Naive thymus-derived CD8-positive, alpha-beta T cell (primary cell): ENCODE measurements around the gene AMOTL1. TPM values are rescaled to one million over a fixed set of nuclear protein-coding genes. Genes with fewer than 3 reads are reported as not detected.

ENCODE experiments used
- ATAC-seq, 2 donors: fragments of 150-1000 bp; cut with Tn5 transposase in 1 of 2; sonication (Bioruptor Pico), chemical (Tn5 transposase) in 1 of 2; 1 replicate in 1 of 2; 2 replicates in 1 of 2; pipeline ENCODE4 v1.10.0; 2021; ENCODE audit warnings: mild to moderate bottlenecking in 2 of 2, moderate library complexity in 2 of 2
- POLR2A ChIA-PET: fragments of 350-600 bp; sonication (Branson Sonifier 250); formaldehyde crosslinking; loops from one replicate; lab custom pipeline; 2021; ENCODE audit warnings: antibody characterized with exemption; lab: Charles Lee
- DNase-seq, 10 donors: peaks; one replicate each; pipeline versions ENCODE4 v3.0.0 to v3.0.0-alpha.2; 2020 to 2022
- H3K27ac Mint-ChIP-seq, 10 donors: one replicate each; pipeline ENCODE4 v1.8.0; 2020 to 2022; ENCODE audit warnings: mild to moderate bottlenecking in 10 of 10, mixed read lengths in 10 of 10, moderate library complexity in 4 of 10, inconsistent platforms in 1 of 10
- H3K27me3 Mint-ChIP-seq, 5 donors: one replicate each; pipeline ENCODE4 v1.8.0; 2021 to 2022; ENCODE audit warnings: mixed read lengths in 5 of 5
- H3K36me3 Mint-ChIP-seq, 3 donors: one replicate each; pipeline ENCODE4 v1.8.0; 2020 to 2022; ENCODE audit warnings: mixed read lengths in 3 of 3, mild to moderate bottlenecking in 2 of 3, inconsistent platforms in 1 of 3
- H3K4me1 Mint-ChIP-seq, 4 donors: one replicate each; pipeline ENCODE4 v1.8.0; 2021 to 2022; ENCODE audit warnings: mixed read lengths in 4 of 4
- H3K4me3 Mint-ChIP-seq, 10 donors: one replicate each; pipeline ENCODE4 v1.8.0; 2020 to 2022; ENCODE audit warnings: mild to moderate bottlenecking in 10 of 10, mixed read lengths in 10 of 10, moderate library complexity in 6 of 10, inconsistent platforms in 1 of 10
- H3K9me3 Mint-ChIP-seq, 9 donors: one replicate each; pipeline ENCODE4 v1.8.0; 2020 to 2022; ENCODE audit warnings: mixed read lengths in 9 of 9, mild to moderate bottlenecking in 3 of 9, inconsistent platforms in 1 of 9, moderate library complexity in 1 of 9
- polyA plus RNA-seq, 3 donors: library from polyadenylated mRNA; unstranded; fragments of 300-500 nt; fragmentation: Illumina TruSeq; gene quantifications; one replicate each; pipeline ENCODE4 v1.2.3, GENCODE V29; 2021
- total RNA-seq, 8 experiments: library from RNA in 2 of 8; stranded (reverse) in 2 of 8; gene quantifications; one replicate each; pipeline ENCODE4 v1.2.3 and lab custom pipeline; 2021 to 2026

The AMOTL1 gene
- total and polyA plus RNA-seq, 5 experiments from 2014 or later = 0.03 to 0.10 (median 0.08) TPM; not detected in 1

DNA sequence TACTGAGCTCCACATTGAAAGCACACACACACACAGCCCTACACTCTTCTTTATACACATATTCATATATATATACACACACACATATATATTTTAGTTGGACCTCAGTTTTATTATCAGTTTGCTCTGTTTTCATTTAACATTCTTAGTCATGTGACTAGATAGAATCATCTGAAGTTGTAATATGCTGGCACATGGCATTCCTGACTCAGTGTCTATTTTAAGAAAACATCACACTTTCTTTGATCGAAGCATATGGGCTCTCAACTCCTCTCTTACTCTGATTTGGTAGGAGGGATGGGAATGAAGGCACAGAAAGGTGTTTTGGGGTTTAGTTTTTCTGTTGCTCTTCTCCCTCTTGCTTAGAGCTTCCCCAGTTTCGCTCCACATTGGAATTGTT is 24.8 kb downstream of the AMOTL1 start:
- no peak overlapping the region for H3K4me3 Mint-ChIP-seq
- H3K27me3 Mint-ChIP-seq = peaks cover 0 to 15% (median 5%) of the 10 kb centered on the region in 5 donors
- DNase-seq (no peak), ATAC-seq (no peak)
- H3K9me3 Mint-ChIP-seq = no peaks in the 10 kb centered on the region
- H3K36me3 Mint-ChIP-seq = no peaks in the 10 kb centered on the region
- POLR2A ChIA-PET = no interaction called here
- H3K27ac Mint-ChIP-seq = peak overlapping the region in 1 of 10 donors; percentile 20
- H3K4me1 Mint-ChIP-seq = no peaks in the 10 kb centered on the region

DNA sequence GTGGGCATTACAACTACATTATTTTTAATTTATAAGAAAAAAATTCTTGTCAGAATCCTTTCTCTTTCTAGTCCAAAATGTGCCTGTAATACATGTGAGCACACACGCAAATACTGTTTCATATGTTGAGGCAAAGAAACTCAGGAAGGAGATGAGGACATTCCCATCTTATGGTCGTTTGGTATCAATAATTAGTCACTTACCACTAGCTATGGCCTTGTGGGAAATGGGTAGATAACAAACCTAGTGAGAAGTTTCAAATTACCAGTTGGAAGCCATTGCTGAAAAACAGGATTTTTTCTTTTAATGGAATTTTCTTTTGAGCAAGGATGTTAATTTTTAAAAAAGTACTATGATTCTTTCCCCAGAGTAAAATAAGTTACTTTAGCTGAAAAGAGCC is 25.7 kb downstream of the AMOTL1 start:
- no peaks in the 10 kb centered on the region for H3K4me1 Mint-ChIP-seq
- POLR2A ChIA-PET = no interaction called here
- no peak overlapping the region for H3K4me3 Mint-ChIP-seq

DNA sequence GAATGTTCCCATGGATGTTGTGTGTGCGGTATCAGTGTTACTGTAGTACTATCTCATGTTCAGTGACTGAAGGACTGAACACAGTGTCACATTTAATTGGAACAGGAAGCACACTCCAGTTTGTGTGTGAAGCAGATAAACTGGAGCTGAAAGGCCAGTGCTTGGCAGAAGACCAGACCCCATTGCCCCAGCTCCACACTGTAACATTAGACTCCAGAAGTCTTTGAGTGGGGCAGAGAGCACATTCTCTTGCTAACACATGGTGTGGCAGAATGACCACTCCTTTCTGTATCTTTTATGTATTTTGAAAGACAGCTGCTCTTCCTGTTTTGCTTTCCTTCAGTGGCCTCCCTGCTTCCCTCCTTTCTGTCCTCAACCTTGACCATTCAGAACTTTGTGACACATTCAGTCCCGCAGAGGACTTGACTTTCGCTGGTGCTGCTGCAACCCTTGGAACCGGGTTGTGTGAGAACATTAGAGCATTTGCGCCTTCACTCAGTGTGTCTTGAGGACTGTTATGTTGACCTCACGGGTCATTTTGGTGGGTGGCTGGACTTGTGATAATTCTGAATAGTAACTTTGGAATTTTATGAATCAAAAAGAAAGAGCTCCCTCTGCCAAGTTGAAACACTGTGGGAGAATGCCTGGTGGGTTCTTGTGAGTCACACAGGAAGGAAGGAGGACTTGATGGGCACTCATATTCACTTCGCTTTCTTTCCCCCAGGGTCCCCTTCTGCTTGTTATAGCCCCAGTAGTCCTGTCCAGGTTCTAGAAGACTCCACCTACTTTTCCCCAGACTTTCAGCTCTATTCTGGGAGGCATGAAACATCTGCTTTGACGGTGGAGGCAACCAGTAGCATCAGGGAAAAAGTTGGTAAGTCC is 26.4 kb downstream of the AMOTL1 start:
- no peaks in the 10 kb centered on the region for H3K9me3 Mint-ChIP-seq
- DNase-seq (no peak), ATAC-seq (no peak)
- H3K27ac Mint-ChIP-seq = no peak overlapping the region
- H3K4me1 Mint-ChIP-seq = no peaks in the 10 kb centered on the region
- POLR2A ChIA-PET = no interaction called here
- H3K36me3 Mint-ChIP-seq = no peaks in the 10 kb centered on the region
- no peak overlapping the region for H3K4me3 Mint-ChIP-seq
- H3K27me3 Mint-ChIP-seq = peaks cover 0 to 14% (median 5%) of the 10 kb centered on the region in 5 donors

More for the DNA sequence above, 25.7 kb downstream of the AMOTL1 start:
- ATAC-seq (no peak), DNase-seq (no peak)
- H3K36me3 Mint-ChIP-seq = no peaks in the 10 kb centered on the region
- H3K27me3 Mint-ChIP-seq = peaks cover 0 to 12% (median 5%) of the 10 kb centered on the region in 5 donors
- no peaks in the 10 kb centered on the region for H3K9me3 Mint-ChIP-seq
- no peak overlapping the region for H3K27ac Mint-ChIP-seq

DNA sequence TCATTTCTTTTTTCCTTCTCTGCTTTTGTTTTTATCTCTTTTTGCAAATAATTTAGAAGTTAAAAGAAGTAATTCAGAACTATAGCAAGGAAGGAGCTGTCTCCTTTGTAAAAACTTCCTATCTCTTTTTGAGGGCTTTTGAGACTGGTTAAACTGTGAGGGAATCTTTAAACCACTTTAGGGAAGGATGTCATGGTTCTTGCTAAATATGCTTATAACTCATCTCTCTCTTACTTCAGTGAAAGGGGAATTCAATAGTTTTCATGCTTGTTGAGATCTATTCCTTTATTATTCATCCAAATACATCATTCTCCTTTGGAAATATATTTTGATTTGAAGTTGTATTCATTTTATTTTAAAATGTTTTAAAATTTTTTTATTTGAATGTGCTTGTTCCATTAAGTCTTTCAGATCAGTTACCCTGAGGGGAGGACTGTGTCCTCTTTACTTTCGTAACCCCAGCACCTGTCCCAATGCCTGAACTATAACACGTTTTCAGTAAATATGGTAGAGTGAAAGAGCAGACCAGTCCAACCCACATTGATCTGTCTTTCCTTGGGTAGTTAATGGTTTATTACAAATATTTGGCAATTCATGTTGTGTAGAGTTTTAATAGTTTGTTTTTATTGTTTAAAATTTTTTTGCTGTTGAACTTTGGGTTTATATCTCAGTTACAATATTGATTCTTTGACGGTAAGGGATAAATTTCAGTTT is 27.5 kb downstream of the AMOTL1 start:
- H3K9me3 Mint-ChIP-seq = no peaks in the 10 kb centered on the region
- H3K4me3 Mint-ChIP-seq = no peak overlapping the region
- H3K27me3 Mint-ChIP-seq = peaks cover 0 to 14% (median 2%) of the 10 kb centered on the region in 5 donors
- no peaks in the 10 kb centered on the region for H3K36me3 Mint-ChIP-seq
- POLR2A ChIA-PET = no interaction called here
- no peaks in the 10 kb centered on the region for H3K4me1 Mint-ChIP-seq
- ATAC-seq (no peak), DNase-seq (no peak)
- no peak overlapping the region for H3K27ac Mint-ChIP-seq

DNA sequence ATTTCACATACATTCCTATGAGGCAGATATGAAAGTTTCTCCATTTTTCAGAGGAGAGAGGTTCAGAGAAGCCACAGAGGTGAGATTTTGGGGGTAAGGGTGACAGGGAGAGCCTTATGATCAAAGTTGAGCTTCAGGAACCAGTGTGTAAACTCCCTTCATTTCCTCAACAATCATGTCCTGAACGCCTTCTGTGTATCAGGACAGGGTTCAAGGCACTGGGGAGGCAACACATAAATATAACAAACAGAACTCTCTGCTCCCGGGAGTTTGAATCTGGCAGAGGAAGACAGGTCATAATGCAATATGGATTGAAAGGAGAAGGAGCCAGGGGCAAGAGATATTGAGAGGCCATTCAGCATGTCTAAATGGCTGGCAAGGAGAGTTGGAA is 28.0 kb downstream of the AMOTL1 start:
- H3K9me3 Mint-ChIP-seq = no peaks in the 10 kb centered on the region
- ATAC-seq (no peak), DNase-seq (no peak)
- peaks cover 0 to 14% (median 4%) of the 10 kb centered on the region in 5 donors for H3K27me3 Mint-ChIP-seq
- H3K4me1 Mint-ChIP-seq = no peaks in the 10 kb centered on the region
- H3K27ac Mint-ChIP-seq = no peak overlapping the region
- no peaks in the 10 kb centered on the region for H3K36me3 Mint-ChIP-seq
- POLR2A ChIA-PET = no interaction called here
- no peak overlapping the region for H3K4me3 Mint-ChIP-seq

DNA sequence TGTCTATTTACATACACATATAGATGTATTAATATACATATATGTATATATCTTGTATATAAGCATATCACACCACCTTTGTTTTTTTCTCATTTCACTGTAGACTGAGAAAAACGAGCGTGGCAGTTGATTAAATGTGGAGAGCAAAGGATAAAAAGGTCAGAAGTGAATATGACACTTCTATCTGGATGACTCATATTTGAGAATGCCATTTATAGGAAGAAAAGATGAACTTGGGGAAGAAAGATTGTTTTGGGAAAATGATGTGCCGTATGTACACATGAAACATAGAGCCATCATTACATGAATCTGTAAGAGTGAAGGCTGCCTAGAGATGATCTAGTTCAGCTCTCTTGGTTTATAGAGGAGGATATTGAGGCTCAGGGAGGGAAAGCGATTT is 28.7 kb downstream of the AMOTL1 start:
- Mint-ChIP-seq H3K27me3 (peaks cover 0 to 8% (median 4%) of the 10 kb centered on the region in 5 donors), H3K27ac (no peak overlapping the region), H3K4me3 (no peak overlapping the region), H3K9me3 (no peaks in the 10 kb centered on the region), H3K36me3 (no peaks in the 10 kb centered on the region), H3K4me1 (no peaks in the 10 kb centered on the region)
- ATAC-seq (no peak), DNase-seq (no peak)
- POLR2A ChIA-PET = no interaction called here

DNA sequence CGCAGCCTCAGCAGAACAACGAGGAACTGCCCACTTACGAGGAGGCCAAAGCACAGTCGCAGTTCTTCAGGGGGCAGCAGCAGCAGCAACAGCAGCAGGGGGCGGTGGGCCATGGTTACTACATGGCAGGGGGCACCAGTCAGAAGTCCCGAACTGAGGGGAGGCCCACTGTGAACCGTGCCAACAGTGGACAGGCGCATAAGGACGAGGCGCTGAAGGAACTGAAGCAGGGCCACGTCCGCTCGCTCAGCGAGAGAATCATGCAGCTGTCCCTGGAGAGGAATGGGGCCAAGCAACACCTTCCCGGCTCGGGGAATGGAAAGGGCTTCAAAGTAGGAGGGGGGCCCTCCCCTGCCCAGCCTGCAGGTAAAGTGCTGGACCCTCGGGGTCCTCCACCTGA is 31.6 kb downstream of the AMOTL1 start:
- POLR2A ChIA-PET = no interaction called here
- no peak for ATAC-seq
- no peak overlapping the region for H3K4me3 Mint-ChIP-seq
- no peaks in the 10 kb centered on the region for H3K4me1 Mint-ChIP-seq
- no peak for DNase-seq
- H3K27me3 Mint-ChIP-seq = peaks cover 0 to 7% (median 0%) of the 10 kb centered on the region in 5 donors
- no peak overlapping the region for H3K27ac Mint-ChIP-seq
- no peaks in the 10 kb centered on the region for H3K9me3 Mint-ChIP-seq
- no peaks in the 10 kb centered on the region for H3K36me3 Mint-ChIP-seq

DNA sequence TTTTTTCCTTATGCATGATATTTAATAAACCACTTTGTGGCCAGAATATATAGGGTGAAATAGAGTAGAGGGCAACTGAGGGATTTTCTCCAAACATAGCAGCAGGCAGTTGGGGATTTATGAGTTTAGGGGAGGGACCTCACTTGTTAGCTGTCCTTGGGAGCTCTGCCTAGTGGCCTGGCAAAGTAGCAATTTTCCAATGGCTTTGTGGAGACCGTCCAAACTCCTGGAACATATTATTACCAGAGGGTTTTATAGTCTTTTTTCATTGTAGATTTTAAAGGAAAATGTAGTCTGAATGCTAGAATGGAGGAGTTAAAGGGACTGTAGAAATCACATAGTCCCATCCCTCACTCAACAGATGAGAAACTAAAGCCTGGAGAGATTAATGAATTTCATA is 32.3 kb downstream of the AMOTL1 start:
- Mint-ChIP-seq H3K4me3 (no peak overlapping the region), H3K27me3 (peaks cover 0 to 7% (median 0%) of the 10 kb centered on the region in 5 donors), H3K27ac (no peak overlapping the region), H3K36me3 (no peaks in the 10 kb centered on the region), H3K4me1 (no peaks in the 10 kb centered on the region), H3K9me3 (no peaks in the 10 kb centered on the region)
- DNase-seq (no peak), ATAC-seq (no peak)
- POLR2A ChIA-PET = no interaction called here

DNA sequence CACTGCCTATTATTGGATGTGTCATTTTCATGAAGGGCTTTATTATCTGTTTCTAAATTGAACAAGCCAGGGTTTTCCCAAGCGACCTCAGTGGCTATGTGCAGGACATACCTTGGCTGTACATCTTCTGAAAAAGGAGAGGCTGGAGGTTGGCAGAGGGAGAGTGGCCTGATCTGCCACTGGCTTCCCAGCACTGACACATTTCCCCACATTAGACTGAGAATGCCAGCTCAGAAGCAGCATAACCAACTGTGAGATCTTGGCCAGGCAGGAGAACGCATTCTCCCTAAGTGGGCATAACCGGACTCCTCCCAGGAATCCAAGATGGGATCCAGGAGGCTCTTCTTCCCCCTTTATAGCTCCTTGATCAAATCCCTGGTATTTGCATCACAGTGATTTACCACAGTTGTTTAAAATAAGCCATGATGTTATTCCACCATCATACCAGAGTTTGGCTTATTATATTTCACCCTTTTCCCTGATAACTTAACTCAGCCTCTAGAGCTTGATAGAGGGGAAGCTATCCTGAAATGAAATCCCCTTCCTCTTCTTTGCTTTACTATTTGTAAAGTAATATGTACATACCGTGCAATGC is 33.8 kb downstream of the AMOTL1 start:
- H3K36me3 Mint-ChIP-seq = no peaks in the 10 kb centered on the region
- DNase-seq (no peak), ATAC-seq (no peak)
- H3K27me3 Mint-ChIP-seq = peaks cover 0 to 7% (median 0%) of the 10 kb centered on the region in 5 donors
- H3K4me1 Mint-ChIP-seq = no peaks in the 10 kb centered on the region
- no peaks in the 10 kb centered on the region for H3K9me3 Mint-ChIP-seq
- H3K4me3 Mint-ChIP-seq = no peak overlapping the region
- H3K27ac Mint-ChIP-seq = peak overlapping the region in 1 of 10 donors; percentile 77
- POLR2A ChIA-PET = no interaction called here

DNA sequence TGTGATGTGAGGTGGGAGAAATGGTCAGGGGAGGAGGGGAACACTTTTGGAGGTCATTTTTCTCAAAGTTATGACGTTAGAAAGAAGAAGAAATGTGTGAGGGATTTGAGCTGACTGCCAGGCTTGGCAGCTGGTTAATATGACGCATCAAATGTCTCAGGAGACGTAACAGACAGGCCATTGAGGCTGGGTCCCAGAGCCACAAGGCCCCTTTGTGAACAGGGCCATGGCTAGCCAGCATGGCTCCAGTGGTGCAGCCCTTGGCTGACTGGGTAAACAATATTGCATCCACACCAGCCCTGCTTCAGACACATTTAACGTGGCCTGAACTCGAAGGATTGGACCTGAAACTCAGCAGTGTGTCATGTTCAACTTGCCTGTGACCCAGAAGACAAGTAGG is 34.3 kb downstream of the AMOTL1 start:
- ATAC-seq (no peak), DNase-seq (no peak)
- H3K4me1 Mint-ChIP-seq = no peaks in the 10 kb centered on the region
- no peaks in the 10 kb centered on the region for H3K9me3 Mint-ChIP-seq
- peaks cover 0 to 7% (median 0%) of the 10 kb centered on the region in 5 donors for H3K27me3 Mint-ChIP-seq
- H3K27ac Mint-ChIP-seq = peak overlapping the region in 1 of 10 donors; percentile 77
- H3K36me3 Mint-ChIP-seq = no peaks in the 10 kb centered on the region
- POLR2A ChIA-PET = no interaction called here
- H3K4me3 Mint-ChIP-seq = no peak overlapping the region

DNA sequence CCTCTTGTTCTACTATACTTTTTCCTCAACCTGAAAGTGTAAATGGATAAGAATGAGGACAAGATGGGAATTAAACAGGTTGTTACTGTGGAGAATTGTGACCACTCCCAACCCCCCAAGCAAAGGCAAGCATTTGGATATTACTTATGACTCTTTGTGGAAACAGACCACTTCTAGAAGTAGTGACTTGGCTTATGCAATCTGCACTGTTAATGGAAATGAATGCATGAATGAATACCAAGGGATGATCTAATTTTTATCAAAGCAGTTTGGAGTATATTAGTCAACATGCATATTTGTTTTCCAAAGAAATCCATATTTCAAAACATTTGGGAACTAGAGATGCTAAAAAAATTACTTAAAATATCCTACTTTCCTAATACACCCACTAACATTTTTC is 35.3 kb downstream of the AMOTL1 start:
- Mint-ChIP-seq H3K27ac (no peak overlapping the region), H3K27me3 (peaks cover 0 to 7% (median 0%) of the 10 kb centered on the region in 5 donors), H3K9me3 (no peaks in the 10 kb centered on the region), H3K4me1 (no peaks in the 10 kb centered on the region), H3K4me3 (no peak overlapping the region), H3K36me3 (no peaks in the 10 kb centered on the region)
- POLR2A ChIA-PET = no interaction called here
- DNase-seq (no peak), ATAC-seq (no peak)

DNA sequence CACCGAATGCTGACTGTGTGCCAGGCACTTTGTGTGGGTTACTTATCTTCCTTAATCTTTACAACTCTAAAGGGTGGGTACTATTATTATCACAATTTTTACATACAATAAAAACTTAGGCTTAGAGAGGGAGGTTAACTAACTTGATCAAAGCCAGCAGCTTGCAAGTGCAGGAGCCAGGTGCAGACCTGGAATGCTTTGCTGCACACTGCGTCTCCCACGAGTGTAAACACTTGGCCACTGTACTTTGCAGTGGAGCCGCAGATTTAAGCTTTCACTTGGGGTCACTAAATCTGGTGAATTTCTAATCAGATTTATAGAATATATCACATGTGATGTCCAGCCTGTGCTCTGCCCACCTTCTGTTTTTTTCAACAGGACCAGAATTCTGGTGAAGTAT is 36.7 kb downstream of the AMOTL1 start:
- no peak overlapping the region for H3K27ac Mint-ChIP-seq
- H3K4me1 Mint-ChIP-seq = no peaks in the 10 kb centered on the region
- peaks cover 0 to 7% (median 0%) of the 10 kb centered on the region in 5 donors for H3K27me3 Mint-ChIP-seq
- DNase-seq (no peak), ATAC-seq (no peak)
- no peaks in the 10 kb centered on the region for H3K36me3 Mint-ChIP-seq
- no peaks in the 10 kb centered on the region for H3K9me3 Mint-ChIP-seq
- POLR2A ChIA-PET = no interaction called here
- no peak overlapping the region for H3K4me3 Mint-ChIP-seq

DNA sequence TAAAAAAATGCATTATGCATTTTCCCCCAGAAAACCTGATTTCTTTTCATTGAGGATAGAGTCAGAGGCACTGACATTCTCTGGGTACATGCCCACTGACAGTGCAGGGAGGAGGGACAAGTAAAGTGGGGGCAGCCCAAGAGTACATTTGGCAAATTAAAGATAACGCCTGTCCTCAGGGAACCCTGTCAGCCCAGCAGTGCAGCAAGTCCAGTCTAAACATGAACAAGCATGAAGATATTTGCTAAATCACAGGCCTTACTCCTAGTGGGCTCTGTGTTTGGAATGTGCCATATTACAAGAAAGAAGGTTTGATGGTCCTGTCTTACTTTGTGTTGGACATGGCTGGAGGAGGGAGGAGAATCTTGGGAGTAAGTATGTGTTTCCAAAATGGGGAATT is 37.9 kb downstream of the AMOTL1 start:
- Mint-ChIP-seq H3K9me3 (no peaks in the 10 kb centered on the region), H3K27ac (no peak overlapping the region), H3K27me3 (peaks cover 0 to 9% (median 0%) of the 10 kb centered on the region in 5 donors), H3K4me1 (no peaks in the 10 kb centered on the region), H3K4me3 (no peak overlapping the region), H3K36me3 (no peaks in the 10 kb centered on the region)
- POLR2A ChIA-PET = no interaction called here
- DNase-seq (no peak), ATAC-seq (no peak)
